Measurements from ENCODE around the gene DNAH7. TPM values are rescaled to one million over a fixed set of nuclear protein-coding genes. Genes with fewer than 3 reads are reported as not detected.
"Not testable (repeated sequence)": the region's sequence is repeated elsewhere in the genome, so short reads cannot be mapped to it uniquely, and the experiment has no call there.

Gene DNAH7
- total RNA-seq, 1 experiment from 2014 or later: 0.64 TPM

GRCh38 chr2:195730912-195731311, 337.7 kb downstream of the DNAH7 start:
- no peak for DNase-seq (ENCODE audit: low read depth)

- no peak for DNase-seq (ENCODE audit: low read depth)
Measured at GRCh38 chr2:195727106-195727505, 341.5 kb downstream of the DNAH7 start.

- DNase-seq (ENCODE audit: low read depth): no peak
Measured at GRCh38 chr2:195722075-195722474, 346.6 kb downstream of the DNAH7 start.

- DNase-seq (ENCODE audit: low read depth): no peak
Measured at GRCh38 chr2:195721042-195721441, 347.6 kb downstream of the DNAH7 start.

- DNase-seq (ENCODE audit: low read depth): no peak
Measured at GRCh38 chr2:195716466-195716865, 352.2 kb downstream of the DNAH7 start.

GRCh38 chr2:195711478-195711877, 357.2 kb downstream of the DNAH7 start:
- DNase-seq (ENCODE audit: low read depth): no peak

- DNase-seq (ENCODE audit: low read depth): peak; percentile 42
Measured at GRCh38 chr2:195709901-195710806, 358.5 kb downstream of the DNAH7 start.

GRCh38 chr2:195706161-195706900, 362.3 kb downstream of the DNAH7 start:
- no peak for DNase-seq (ENCODE audit: low read depth)

- DNase-seq (ENCODE audit: low read depth): no peak
Measured at GRCh38 chr2:195700480-195700879, 368.2 kb downstream of the DNAH7 start.

GRCh38 chr2:195697681-195698220, 370.9 kb downstream of the DNAH7 start:
- peak; percentile 5 for DNase-seq (ENCODE audit: low read depth)

- no peak for DNase-seq (ENCODE audit: low read depth)
Measured at GRCh38 chr2:195696012-195696411, 372.6 kb downstream of the DNAH7 start.

- no peak for DNase-seq (ENCODE audit: low read depth)
Measured at GRCh38 chr2:195695002-195695631, 373.5 kb downstream of the DNAH7 start.

- no peak for DNase-seq (ENCODE audit: low read depth)
Measured at GRCh38 chr2:195694553-195694952, 374.1 kb downstream of the DNAH7 start.

- DNase-seq (ENCODE audit: low read depth): not testable (repeated sequence)
Measured at GRCh38 chr2:195692531-195692930, 376.1 kb downstream of the DNAH7 start.

Other genes with a start within 250 kb of the DNAH7 start
- 11.3 and 11.8 TPM in 2 replicates for gene STK17B, start 102.7 kb upstream of the DNAH7 start, total RNA-seq (2014; rRNA removed; shearing (Covaris generic))